Activated naive CD4-positive, alpha-beta T cell (primary cell): Measurements from ENCODE around the gene NVL.
A peak's percentile ranks its signal among the peaks of the same experiment; 100 is the strongest.

Source experiments
- DNase-seq, 4 experiments: peaks; one replicate each; lab custom pipeline; 2025; lab: John Stamatoyannopoulos, UW

The NVL gene

DNA sequence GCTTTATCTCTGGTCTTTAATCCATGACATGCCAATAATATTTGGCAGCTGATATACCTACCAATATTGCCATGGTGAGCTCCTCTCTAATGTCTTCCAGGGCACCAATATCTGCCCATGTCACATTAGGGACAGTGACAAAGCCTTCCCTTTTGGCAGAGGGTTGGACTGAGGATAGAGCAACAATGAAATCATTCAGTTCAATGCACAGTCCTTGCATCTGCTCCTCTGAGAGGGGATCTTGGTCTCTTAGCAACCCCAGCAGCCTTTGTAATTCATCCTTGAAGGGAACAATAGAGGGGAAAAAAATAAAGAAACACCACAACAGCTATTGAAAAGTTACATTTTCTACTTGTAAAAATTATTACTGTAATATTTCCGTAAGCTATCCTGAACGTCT, 42.3 kb downstream of the NVL start:
- no peak for DNase-seq

DNA sequence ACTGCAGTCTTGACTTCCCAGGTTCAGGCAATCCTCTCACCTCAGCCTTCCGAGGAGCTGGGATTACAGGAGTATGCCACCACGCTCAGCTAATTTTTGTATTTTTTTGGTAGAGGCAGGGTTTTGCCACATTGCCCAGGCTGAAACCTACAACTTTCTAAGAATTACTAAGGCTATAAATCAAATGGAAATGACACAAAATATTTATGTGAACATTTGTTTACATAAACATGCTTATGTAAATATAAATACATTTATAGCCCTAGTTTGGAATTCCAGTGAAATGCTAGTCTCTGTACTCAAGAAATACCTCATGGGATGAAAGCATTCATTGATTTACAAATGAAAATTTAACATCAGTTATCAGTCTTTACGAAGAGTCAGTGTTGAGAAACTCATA, 47.8 kb downstream of the NVL start:
- no peak for DNase-seq

DNA sequence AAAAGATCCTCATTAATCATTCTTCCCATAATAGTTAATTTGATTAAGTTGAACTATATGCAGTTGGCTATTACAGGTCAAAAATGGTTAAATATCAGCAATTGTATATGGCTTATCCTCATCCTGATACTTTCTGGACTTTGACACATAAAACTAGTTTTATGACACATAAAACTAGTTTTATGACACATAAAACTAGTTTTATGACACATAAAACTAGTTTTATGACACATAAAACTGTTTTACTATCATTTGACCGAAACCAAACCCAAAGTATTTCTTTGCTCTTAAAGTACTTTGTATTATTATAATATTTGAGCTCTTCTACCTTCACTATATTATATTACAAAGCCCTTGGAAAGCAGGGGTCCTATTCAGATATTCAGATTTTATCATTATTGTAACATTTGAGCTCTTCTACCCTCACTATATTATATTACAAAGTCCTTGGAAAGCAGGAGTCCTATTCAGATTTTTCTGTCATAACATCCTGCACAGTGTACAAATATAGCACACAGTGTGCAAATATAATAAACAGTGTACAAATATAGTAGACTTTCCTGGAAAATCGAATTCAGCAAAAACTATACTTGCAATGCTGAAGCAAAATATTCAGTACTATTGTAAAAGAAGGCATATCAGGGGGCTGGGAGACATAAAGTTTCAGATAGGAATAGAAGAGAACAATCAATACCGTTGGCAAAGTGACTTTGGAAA, 53.0 kb downstream of the NVL start:
- no peak for DNase-seq

DNA sequence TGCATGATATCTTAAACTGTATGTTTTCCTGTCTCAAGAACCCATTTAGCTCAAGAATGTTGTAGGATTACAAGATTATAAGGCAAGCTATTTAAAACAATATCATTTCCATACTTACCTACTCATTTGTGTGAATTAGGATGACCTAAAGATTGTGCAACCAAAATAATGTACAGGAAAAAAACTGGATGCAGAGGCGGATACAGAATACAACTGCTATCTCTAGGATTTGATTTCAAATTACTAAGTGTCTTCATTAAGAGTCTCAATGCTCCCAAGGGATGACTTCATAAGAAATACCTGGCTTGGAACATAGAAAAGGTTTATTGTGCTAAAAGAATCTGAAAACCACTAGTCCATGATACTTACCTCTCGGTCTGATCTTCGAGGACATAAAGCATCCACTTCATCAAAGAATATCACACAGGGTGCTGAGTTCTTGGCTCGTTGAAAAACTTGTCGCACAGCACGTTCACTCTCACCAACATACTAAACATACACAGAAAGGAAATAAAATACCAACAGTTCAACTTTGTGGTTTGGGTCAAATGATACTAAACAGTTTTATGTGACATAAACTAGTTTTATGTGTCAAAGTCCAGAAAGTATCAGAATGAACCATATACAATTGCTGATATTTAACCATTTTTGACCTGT, 54.9 kb downstream of the NVL start:
- no peak for DNase-seq

DNA sequence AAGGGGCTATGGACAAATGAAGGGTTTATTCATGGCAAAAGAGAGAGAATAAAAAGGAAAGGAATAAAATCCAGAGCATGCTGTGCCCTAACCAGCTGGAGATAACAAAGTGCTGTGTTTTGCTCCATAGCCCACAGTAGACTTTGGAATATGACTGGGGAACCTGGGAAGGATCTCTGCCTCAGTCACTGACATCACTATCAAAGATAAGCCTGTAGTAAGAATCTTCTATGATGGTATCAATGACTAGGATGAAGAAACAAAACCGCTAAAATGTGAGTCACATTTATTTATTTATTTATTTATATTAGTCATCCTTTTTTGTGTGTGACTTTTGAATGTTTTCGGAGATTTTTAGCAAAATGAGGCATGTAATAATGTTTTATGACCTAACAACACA, 56.3 kb downstream of the NVL start:
- DNase-seq, result no peak

DNA sequence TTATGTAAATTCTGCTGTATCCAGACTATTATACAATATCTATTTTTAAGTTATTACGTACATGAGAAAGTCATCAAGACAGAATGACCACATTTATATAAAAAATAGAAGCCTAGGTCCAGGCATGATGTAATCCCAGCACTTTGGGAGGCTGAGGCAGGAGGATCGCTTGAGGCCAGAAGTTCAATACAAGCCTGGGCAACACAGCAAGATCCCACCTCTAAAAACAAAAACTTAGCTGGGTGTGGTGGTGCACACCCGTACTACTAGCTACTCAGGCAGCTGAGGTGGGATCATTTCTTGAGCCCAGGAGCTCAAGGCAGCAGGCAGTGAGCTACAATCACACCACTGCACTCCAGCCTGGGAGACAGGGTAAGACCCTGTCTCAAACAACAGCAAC, 58.9 kb downstream of the NVL start:
- DNase-seq, result no peak

DNA sequence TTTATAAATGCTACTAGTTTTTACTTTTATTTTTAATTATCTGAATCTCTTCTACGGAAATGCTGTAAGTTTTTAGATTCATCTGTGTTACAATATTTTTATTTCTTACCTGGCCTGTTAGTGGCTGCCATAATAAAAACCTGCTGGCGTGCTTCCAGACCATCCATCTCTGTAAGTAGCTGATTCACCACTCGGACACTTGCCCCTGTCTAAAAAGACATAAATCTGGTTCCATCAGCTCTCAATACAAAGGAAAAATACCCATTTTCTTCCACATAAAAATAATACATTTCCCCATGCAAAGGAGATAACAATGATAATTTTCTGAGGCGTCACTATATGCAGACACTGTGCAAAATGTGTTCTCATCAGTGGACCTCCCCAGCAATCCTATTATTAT, 62.0 kb downstream of the NVL start:
- no peak for DNase-seq

DNA sequence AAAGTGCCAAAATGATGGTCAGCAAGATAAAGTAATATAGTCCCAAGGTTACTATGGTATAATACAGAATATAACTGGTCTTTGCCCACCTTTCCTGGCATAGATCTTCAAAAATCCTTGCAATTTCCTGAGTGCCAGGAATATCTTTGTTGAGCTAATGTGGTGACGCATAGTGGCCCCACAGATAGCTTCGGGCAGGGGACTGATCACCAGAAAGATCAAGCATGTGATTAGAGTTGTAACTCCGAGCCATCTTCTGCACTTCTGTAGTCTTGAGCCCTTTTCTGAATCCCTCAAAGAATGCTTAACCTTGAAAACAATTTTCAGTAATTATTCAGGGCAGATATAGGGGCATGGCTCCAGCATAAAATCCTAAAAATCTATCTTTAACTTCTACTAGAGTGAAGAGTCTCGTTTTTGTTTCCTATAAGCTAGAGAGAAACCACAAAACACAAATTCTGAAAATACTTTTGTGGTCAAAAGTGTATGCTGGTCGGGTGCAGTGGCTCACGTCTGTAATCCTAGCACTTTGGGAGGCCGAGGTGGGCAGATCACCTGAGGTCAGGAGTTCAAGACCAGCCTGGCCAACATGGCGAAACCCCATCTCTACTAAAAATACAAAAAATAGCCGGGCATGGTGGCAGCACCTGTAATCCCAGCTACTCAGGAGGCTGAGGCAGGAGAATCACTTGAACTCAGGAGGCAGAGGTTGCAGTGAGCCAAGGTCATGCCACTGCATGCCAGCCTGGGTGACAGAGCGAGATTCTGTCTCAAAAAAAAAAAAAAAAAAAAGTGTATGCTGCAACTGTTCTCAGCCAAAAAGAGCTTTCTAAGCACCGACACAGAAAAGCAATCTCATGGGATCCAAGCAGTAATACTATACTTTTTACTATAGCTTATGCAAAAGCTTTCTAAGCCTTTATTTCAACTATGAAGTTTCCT, 62.8 kb downstream of the NVL start:
- no peak for DNase-seq

DNA sequence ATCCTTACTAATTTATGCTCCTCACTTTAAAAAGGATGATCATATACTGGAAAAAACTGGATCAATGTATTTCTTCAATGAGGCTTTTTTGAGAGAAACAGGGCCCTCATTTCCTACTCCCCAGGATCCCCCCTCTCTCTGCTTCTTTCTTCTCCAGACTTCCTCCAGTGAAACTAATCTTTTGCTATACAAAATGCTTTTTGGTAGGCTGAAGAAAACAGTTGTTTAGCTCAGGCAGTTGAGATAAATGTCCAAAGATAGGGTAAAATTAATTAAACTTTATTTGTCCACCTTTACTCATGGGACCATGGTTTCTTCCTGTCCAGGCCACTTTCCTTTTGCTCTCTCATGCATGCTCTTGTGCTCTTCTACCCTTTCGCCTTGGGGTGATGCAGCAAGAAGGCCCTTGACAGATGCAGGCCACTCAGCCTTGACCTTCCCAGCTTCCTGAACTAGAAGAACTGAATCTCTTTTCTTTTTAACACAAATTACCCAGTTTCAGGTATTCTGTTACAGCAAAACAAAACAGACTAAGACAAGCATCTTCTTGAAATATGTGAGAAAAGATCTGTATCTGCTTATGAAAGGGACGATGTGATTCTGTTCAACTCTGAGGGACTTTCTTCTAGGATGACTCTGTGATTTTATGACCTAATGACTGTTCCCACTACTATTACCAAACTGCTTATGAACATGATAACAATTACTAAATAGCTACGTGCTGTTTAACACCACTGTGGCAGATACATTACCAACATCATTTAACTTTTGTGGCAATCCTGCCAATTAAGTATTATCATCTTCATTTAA, 63.7 kb downstream of the NVL start:
- no peak for DNase-seq

DNA sequence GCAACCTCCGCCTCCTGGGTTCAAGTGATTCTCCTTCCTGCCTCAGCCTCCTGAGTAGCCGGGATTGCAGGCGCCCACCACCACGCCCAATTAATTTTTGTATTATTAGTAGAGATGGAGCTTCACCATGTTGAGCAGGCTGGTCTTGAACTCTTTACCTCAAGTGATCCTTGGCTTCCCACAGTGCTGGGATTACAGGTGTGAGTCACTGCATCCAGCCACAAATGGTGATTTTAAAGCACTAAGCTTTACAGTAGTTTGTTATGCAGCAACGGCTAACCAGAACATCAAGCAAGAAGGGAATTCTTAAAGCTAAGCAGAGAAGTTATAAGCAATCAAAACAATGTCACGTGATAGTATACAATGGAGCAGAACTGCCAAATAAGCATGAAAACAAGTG, 65.7 kb downstream of the NVL start:
- DNase-seq, result no peak

DNA sequence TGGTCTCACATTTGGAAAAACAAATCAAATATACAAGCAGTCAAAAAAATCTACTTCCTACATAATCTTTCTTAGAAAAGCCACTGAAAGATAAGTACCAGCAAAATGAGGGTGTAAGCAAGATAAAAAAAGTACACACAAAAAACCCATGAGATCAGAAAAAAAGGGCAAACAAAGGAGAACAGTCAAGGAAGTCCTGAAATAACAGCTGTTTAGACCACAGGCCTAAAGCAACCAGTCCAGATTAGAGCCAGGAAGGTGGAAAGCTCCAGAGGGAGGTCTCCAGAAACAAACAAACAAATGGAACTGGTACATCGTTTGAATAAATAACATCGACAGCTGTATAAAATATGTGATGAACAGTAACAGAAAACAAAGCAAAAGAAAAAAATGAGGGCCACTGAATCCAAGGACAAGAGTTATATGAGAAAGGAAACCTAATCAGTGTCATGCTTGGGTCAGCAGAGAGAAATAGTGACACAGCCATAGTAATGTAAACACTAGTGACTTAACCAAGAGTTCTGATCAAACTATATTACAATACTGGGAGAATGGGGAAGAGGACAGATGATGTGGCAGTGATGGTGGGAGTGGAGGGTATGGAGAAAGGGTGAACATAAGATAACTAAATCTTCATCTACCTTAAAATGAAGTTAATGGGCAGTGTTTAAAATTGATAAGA, 67.5 kb downstream of the NVL start:
- no peak for DNase-seq

DNA sequence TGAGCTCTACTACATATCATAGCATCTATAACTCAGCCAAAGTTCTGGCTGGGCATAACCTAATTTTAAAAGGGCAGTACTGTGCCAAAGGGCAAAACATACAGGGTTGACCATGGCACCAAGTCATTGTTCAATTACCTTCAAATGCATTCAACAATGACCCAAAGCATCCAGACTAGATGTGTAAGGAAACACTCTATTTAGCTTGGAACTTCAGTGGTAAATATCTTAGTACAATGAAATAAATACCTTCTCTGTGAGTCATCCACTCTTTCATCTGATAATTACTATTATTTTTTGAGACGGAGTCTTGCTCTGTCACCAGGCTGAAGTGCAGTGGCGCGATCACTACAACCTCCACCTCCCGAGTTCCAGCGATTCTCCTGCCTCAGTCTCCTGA, 70.0 kb downstream of the NVL start:
- no peak for DNase-seq

DNA sequence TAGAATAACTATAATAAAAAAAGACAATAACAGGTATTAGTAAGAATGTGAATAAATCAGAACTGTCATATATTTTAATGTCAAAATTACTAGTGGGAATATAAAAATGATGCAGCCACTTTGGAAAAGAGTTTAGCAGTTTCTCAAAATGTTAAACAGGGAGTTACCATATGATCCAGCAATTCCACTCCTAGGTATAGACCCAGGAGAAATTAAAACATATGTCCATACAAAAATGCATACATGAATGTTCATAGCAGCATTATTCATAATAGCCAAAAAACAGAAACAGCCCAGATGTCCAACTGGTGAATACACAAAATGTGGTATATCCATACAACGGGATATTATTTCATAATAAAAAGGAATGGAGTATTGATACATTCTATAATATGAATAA, 71.6 kb downstream of the NVL start:
- DNase-seq, result no peak

DNA sequence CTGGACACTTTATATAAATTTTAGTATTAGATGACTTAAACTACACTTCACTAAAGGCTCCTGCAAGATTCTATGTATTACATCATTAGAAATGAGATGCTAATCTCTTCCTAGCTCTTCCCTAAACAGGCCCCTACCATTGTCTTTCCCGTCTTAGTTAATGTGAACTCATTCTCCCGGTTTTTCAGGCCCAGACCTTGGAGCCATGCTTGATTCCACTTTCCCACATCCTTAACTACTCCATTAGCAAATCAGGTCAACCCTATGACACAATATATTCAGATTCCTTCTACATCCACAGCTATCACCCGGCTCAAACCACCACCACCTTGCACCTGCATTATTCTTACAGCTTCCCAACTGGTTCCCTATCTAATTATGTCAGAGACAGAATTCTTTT, 73.3 kb downstream of the NVL start:
- no peak for DNase-seq

DNA sequence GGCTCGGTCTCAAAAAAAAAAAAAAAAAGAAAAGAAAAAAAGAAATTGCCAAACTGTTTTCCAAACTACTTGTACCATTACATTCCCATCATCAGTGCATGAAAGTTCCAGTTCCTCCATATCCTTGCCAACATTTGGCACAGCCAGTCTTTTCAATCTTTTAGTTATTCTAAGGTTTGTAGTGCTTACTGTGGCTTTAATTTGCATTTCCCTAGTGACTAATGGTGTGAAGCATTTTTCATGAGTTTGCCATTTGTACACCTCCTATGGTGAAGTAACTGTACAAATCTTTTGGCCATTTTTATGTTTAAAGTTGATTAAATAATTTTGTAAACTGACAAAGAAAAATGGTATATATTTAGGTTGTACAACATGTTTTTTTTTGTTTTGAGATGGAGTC, 76.3 kb downstream of the NVL start:
- DNase-seq, result no peak

DNA sequence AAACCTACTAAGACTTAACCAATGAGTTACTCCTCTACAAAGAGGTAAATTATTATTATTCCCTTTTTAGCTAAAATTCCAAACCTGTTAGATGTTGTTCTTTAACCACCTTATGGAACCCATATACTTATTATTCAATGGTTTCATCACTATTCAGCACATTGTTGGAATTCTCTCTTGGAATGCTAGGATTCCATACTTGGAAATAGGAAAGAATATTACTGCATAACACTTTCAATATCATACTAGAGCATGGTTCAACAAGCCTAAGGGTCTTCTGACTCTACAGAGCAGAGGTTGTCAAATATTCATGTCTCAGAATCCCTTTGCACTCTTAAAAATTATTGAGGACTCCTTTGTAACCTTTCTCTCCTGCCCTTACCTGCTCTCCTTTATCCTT, 77.5 kb downstream of the NVL start:
- no peak for DNase-seq

DNA sequence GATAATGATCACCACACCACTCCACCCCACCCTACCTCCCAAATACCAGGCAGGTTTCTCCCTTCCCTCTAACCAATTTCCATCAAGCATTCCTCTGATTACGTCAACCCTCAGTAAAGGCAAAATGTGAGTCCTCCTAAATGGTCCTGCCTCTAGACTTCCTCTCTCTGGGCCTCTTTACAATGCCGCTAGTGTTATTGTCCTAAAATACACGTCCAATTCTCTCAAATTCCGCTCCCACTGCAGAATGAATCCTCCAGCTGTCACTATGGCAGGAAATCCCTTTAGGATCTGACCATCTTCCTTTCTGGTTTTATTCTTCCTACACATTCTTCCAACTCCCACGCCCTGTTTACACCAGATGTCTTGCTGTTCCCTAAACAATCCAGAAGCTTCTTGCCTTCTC, 78.2 kb downstream of the NVL start:
- no peak for DNase-seq

DNA sequence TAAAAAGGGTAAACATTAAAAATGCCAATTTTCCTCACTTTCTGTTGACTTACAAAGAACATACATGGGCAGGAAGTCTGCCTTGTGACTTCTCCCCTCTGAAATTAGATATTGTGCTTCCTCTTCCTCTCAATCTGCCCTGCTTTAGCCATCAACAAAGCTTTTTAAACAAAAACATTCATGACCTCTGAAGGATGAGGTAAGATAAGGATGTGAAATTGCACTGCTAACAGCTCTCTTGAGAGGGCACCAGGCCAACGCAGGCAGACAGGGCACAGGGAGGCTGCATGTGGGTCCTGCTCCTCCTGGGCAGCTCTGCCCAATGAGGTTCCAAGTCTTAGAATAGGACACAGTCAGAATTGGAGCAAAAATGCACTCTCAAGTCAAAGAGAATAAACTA, 84.8 kb downstream of the NVL start:
- peak in 2 of 4 experiments; percentile 4 to 5 for DNase-seq

DNA sequence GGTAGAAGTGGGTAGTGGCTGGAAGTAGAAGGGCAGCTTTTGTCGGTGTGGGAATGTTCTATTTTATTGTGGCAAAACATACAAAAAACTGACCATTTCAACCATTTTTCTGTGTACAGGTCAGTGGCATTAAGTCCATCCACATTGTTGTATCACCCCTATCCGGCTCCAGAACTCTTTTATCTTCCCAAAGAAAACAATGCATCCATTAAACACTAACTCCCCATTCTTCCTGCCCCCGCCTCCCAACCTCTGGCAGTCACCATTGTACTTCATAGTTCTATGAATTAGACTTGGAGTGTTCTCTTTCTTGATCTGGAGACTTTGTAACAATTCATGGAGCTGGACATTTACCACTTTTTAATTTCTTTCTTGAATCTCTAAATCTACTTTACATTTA, 91.2 kb downstream of the NVL start:
- no peak for DNase-seq

DNA sequence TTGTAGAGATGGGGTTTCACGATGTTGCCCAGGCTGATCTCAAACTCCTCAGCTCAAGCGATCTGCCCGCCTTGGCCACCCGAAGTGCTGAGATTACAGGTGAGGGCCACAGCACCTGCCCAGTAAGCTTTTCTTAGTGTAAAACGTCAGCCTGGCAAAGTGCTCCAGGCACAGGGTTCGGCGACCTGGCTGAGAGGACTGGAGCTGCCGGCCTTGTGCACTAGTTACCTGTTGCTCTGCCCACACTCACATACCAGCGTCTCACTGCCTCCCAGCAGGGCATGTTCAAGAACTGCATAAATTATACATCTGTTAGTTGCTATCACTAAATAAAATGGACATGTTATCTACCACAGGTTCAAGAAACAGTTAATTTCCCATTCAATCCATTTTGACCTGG, 91.8 kb downstream of the NVL start:
- DNase-seq, result no peak

DNA sequence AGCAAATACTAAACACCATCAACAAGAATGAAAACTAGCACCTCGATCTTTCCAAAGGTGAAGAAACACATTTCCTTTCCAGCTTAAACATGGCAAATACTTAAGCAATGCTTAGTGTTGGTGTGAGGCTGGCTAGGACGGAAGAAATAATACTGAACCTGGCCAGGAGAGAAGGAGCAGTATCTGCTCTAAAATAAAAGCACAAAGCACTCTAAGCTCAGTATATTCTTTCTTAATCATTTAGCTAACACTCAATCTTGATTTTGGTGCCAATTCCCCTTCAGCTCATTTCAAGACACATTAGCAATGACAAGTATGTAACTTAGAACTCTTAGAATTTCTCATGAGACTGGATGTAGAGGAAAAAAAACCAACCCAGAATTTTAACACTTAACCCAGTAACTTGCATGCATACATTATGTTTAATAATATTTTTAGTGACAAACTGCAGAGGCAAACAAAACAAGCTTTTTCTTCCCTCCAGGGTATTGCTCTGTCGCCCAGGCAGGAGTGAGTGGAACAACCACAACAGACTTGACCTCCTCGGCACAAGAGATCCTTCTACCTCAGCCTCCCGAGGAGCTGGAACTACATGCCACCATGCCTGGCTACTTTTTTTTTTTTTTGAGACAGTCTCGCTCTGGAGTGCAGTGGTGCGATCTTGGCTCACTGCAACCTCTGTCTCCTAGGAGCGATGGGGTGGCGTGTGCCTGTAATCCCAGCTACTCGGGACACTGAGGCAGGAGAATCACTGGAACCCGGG, 92.7 kb downstream of the NVL start:
- no peak for DNase-seq
